Omental fat pad (tissue), 4 donors: ENCODE results near the gene FAM83E. TPM values are rescaled to one million over a fixed set of nuclear protein-coding genes. Genes with fewer than 3 reads are reported as not detected.

Source experiments
- ATAC-seq: fragments of 150-250 bp; one replicate; pipeline ENCODE4 v1.9.1; 2016; ENCODE audit warnings: mild to moderate bottlenecking, moderate library complexity; ENCODE audit not compliant: low FRiP score
- DNase-seq: peaks from one replicate; pipeline ENCODE4 v3.0.0-alpha.2; 2019; ENCODE audit warnings: low spot score
- CTCF ChIP-seq, 3 donors: fragments of 450-650 bp; IDR thresholded peaks; one replicate each; pipeline ENCODE4 v1.5.1; 2016 to 2017; ENCODE audit warnings: antibody characterized with exemption in 3 of 3, mild to moderate bottlenecking in 3 of 3, moderate library complexity in 2 of 3
- total RNA-seq, 4 donors: library from RNA; depleted of rRNA; stranded (reverse); fragments of >200 nt; gene quantifications; one replicate each; pipeline ENCODE4 v1.1.0, GENCODE V29; 2016

The FAM83E gene
- total RNA-seq, 4 donors from 2014 or later = 0.47 to 1.3 TPM; not detected in 2

GRCh38 chr19:48598996-48599700, 15.7 kb downstream of the FAM83E start:
- ATAC-seq = no peak
- no peak for DNase-seq
- no peak for TF ChIP-seq CTCF (IDR thresholded peaks at IDR 0.05)

- no peak for TF ChIP-seq CTCF (IDR thresholded peaks at IDR 0.05)
- ATAC-seq (no peak), DNase-seq (no peak)
Measured at GRCh38 chr19:48596679-48597465, 18.0 kb downstream of the FAM83E start.

- TF ChIP-seq CTCF (IDR thresholded peaks at IDR 0.05) = no peak
- DNase-seq (no peak), ATAC-seq (no peak)
Measured at GRCh38 chr19:48596237-48596636, 18.6 kb downstream of the FAM83E start.

GRCh38 chr19:48595833-48596232, 19.0 kb downstream of the FAM83E start:
- DNase-seq = no peak
- no peak for ATAC-seq
- no peak for TF ChIP-seq CTCF (IDR thresholded peaks at IDR 0.05)

GRCh38 chr19:48595171-48595570, 19.7 kb downstream of the FAM83E start:
- ATAC-seq (no peak), DNase-seq (no peak)
- TF ChIP-seq CTCF (IDR thresholded peaks at IDR 0.05) = no peak

- no peak for ATAC-seq
- no peak for DNase-seq
- TF ChIP-seq CTCF (IDR thresholded peaks at IDR 0.05) = no peak
Measured at GRCh38 chr19:48591021-48591420, 23.9 kb downstream of the FAM83E start.
